Measurements from ENCODE around the gene NEBL.

NEBL gene

DNA sequence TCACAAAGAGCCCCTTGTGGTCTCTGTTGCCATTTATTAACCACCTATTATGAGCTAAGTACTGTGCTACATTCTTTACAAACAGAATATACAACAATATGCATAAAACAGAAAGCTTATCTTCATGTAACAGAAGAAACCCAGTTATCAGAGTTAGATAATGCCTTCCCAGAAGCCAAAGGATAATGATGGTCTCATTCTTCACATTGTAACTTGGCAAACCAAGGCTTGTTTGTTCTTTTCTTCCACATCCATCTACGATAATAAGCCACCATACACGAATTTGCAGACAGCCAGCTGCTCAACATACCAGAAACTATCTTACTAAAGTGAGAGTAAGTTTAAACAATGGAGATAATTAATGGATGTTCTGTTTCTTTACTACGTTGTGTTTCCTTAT lies 127.6 kb downstream of the NEBL start:
- Mint-ChIP-seq H3K4me3 (no peak overlapping the region), H3K27ac (peak overlapping the region in 1 of 3 experiments; percentile 30), H3K36me3 (ENCODE audit: low read depth) (no peaks in the 10 kb centered on the region), H3K9me3 (no peaks in the 10 kb centered on the region), H3K27me3 (ENCODE audit: low read depth) (peaks cover 7% of the 10 kb centered on the region), H3K4me1 (peaks cover 18% of the 10 kb centered on the region)
- no peak for TF ChIP-seq CTCF (IDR thresholded peaks at IDR 0.05; ENCODE audit: unreplicated experiment in 3 of 3)

- Mint-ChIP-seq H3K9me3 (no peaks in the 10 kb centered on the region), H3K36me3 (ENCODE audit: low read depth) (no peaks in the 10 kb centered on the region), H3K27ac (peak overlapping the region in 2 of 3 experiments; percentile 1 to 37), H3K27me3 (ENCODE audit: low read depth) (peaks cover 6% of the 10 kb centered on the region), H3K4me1 (peaks cover 18% of the 10 kb centered on the region), H3K4me3 (no peak overlapping the region)
- peak; percentile 47 to 62 (median 56) for TF ChIP-seq CTCF (IDR thresholded peaks at IDR 0.05; ENCODE audit: unreplicated experiment in 3 of 3)
Measured at GRCh38 chr10:20768843-20769242, 128.3 kb downstream of the NEBL start.

DNA sequence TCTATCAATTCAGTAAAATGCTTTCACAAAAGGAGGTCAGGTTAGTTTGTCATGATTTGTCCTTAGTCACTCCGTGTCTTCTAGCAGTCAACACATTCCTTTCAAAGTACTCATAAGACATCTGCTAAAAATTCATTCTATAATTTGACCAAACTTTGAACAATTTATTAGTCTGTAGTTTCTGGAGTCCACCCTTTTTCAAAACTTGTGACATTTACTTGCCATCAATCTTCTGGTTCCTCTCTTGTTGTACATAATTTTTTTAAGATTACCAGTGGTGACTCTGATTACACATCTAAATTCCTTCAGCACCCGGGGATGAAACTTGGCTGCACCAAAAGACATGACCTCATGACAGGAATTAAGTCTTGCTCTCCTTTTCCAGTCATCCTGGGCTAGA lies 130.1 kb downstream of the NEBL start:
- no peak for TF ChIP-seq CTCF (IDR thresholded peaks at IDR 0.05; ENCODE audit: unreplicated experiment in 3 of 3)
- no peak overlapping the region for H3K4me3 Mint-ChIP-seq
- no peaks in the 10 kb centered on the region for H3K36me3 Mint-ChIP-seq (ENCODE audit: low read depth)
- no peaks in the 10 kb centered on the region for H3K9me3 Mint-ChIP-seq
- no peak overlapping the region for H3K27ac Mint-ChIP-seq
- peaks cover 18% of the 10 kb centered on the region for H3K4me1 Mint-ChIP-seq
- peaks cover 6% of the 10 kb centered on the region for H3K27me3 Mint-ChIP-seq (ENCODE audit: low read depth)

GRCh38 chr10:20765066-20765465 lies 132.0 kb downstream of the NEBL start:
- no peak for TF ChIP-seq CTCF (IDR thresholded peaks at IDR 0.05; ENCODE audit: unreplicated experiment in 3 of 3)
- no peak overlapping the region for H3K27ac Mint-ChIP-seq
- H3K36me3 Mint-ChIP-seq (ENCODE audit: low read depth) = no peaks in the 10 kb centered on the region
- H3K27me3 Mint-ChIP-seq (ENCODE audit: low read depth) = peaks cover 3% of the 10 kb centered on the region
- H3K4me3 Mint-ChIP-seq = no peak overlapping the region
- peaks cover 2% of the 10 kb centered on the region for H3K9me3 Mint-ChIP-seq
- peaks cover 18% of the 10 kb centered on the region for H3K4me1 Mint-ChIP-seq

DNA sequence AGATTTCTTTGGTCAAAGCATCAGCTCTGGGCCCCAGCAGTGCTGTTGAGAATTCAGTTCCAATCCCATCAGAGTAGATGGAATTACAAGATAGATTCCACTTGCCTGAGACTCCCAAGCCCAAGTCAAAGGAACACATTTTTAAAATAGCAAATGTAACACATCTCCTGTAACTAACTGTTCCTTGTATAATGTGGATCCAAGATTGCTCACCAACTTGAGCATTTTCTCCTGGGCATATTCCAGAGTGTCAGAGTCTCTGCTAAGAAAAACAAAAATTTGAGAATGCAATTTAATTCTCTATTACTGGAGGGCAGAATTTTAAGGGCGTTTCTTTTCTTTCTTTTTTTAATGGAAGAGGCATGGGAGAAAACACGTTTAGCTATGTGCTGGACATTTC lies 136.7 kb downstream of the NEBL start:
- Mint-ChIP-seq H3K27ac (no peak overlapping the region), H3K27me3 (ENCODE audit: low read depth) (no peaks in the 10 kb centered on the region), H3K9me3 (peaks cover 10% of the 10 kb centered on the region), H3K4me3 (no peak overlapping the region), H3K36me3 (ENCODE audit: low read depth) (no peaks in the 10 kb centered on the region), H3K4me1 (no peaks in the 10 kb centered on the region)
- TF ChIP-seq CTCF (IDR thresholded peaks at IDR 0.05; ENCODE audit: unreplicated experiment in 3 of 3) = no peak

- Mint-ChIP-seq H3K27ac (no peak overlapping the region), H3K4me3 (no peak overlapping the region), H3K4me1 (peaks cover 4% of the 10 kb centered on the region), H3K9me3 (peaks cover 24% of the 10 kb centered on the region), H3K27me3 (ENCODE audit: low read depth) (no peaks in the 10 kb centered on the region), H3K36me3 (ENCODE audit: low read depth) (peaks cover 4% of the 10 kb centered on the region)
- TF ChIP-seq CTCF (IDR thresholded peaks at IDR 0.05; ENCODE audit: unreplicated experiment in 3 of 3) = no peak
Measured at GRCh38 chr10:20748551-20748950, 148.6 kb downstream of the NEBL start.

All from nephron (organoid).